AG04449 (cell line): ENCODE data around the gene PPP1R7.

Experiments used
- CTCF ChIA-PET: fragments of 350-600 bp; formaldehyde crosslinking; extraction: SDS; loops from one replicate; lab custom pipeline; 2021; ENCODE audit warnings: antibody characterized with exemption; lab: Yijun Ruan, JAX
- POLR2A ChIA-PET: fragments of 400-600, 350-600 bp; formaldehyde crosslinking; extraction: SDS; loops from one replicate; lab custom pipeline; 2020; ENCODE audit warnings: antibody characterized with exemption, inconsistent platforms; lab: Yijun Ruan, JAX
- DNase-seq: peaks from one replicate; pipeline ENCODE4 v3.0.0-alpha.2; 2010; ENCODE audit warnings: low read depth, low spot score
- H3K4me3 ChIP-seq: 2 replicates; pipeline ENCODE4 v1.5.1; 2011; ENCODE audit warnings: low read depth, mild to moderate bottlenecking, control low read depth, low read length
- CTCF ChIP-seq: IDR thresholded peaks from one replicate; pipeline ENCODE4 v1.5.1; 2011; ENCODE audit warnings: mild to moderate bottlenecking, moderate library complexity, low read length, control low read depth, inconsistent platforms; ENCODE audit not compliant: insufficient read depth; ENCODE audit errors: missing control alignments

Gene PPP1R7

GRCh38 chr2:241217320-241218031 lies 67.2 kb downstream of the PPP1R7 start:
- no peak for TF ChIP-seq CTCF
- POLR2A ChIA-PET: no interaction called here
- CTCF ChIA-PET: interaction anchor here (0.5 to 1.9 kb wide), 3 partner anchors 139 to 409 kb away, joined by 3 to 5 read pairs (median 3); no protein-coding TSS in a partner anchor
- H3K4me3 ChIP-seq: peak overlapping the region; percentile 55
- DNase-seq: no peak

- no peak for DNase-seq
- POLR2A ChIA-PET: no interaction called here
- H3K4me3 ChIP-seq: peak overlapping the region; percentile 65
- CTCF ChIA-PET: interaction anchor here (1.1 to 1.4 kb wide), 3 partner anchors 9 to 369 kb away, joined by 3 to 6 read pairs (median 3); no protein-coding TSS in a partner anchor
- TF ChIP-seq CTCF: peak; percentile 43
Observed at GRCh38 chr2:241218131-241219029, 68.1 kb downstream of the PPP1R7 start.

- no peak for TF ChIP-seq CTCF
- H3K4me3 ChIP-seq: peak overlapping the region; percentile 65
- DNase-seq: no peak
- ChIA-PET CTCF (interaction anchor here (1.1 to 1.4 kb wide), 3 partner anchors 9 to 369 kb away, joined by 3 to 6 read pairs (median 3); no protein-coding TSS in a partner anchor), POLR2A (interaction anchor here (0.6 kb wide), 1 partner anchor 101 kb away, joined by 3 read pairs; no protein-coding TSS in a partner anchor)
Observed at GRCh38 chr2:241219030-241219382, 68.7 kb downstream of the PPP1R7 start.

GRCh38 chr2:241219856-241220356 lies 69.6 kb downstream of the PPP1R7 start:
- ChIA-PET POLR2A (interaction anchor here (0.6 kb wide), 2 partner anchors 101 to 367 kb away, joined by 3 to 4 read pairs; no protein-coding TSS in a partner anchor), CTCF (interaction anchor here (1.1 kb wide), 1 partner anchor 8 kb away, joined by 3 read pairs; no protein-coding TSS in a partner anchor)
- no peak overlapping the region for H3K4me3 ChIP-seq

More at GRCh38 chr2:241219856-241220356, 69.6 kb downstream of the PPP1R7 start:
- no peak for TF ChIP-seq CTCF
- no peak for DNase-seq
